Inferior parietal cortex (tissue), 1 donor: ENCODE measurements around the gene ENTHD1.

Experiments used
- DNase-seq: peaks from one replicate; pipeline ENCODE4 v3.0.0-alpha.2; 2016; ENCODE audit errors: extremely low spot score

The ENTHD1 gene, protein sequence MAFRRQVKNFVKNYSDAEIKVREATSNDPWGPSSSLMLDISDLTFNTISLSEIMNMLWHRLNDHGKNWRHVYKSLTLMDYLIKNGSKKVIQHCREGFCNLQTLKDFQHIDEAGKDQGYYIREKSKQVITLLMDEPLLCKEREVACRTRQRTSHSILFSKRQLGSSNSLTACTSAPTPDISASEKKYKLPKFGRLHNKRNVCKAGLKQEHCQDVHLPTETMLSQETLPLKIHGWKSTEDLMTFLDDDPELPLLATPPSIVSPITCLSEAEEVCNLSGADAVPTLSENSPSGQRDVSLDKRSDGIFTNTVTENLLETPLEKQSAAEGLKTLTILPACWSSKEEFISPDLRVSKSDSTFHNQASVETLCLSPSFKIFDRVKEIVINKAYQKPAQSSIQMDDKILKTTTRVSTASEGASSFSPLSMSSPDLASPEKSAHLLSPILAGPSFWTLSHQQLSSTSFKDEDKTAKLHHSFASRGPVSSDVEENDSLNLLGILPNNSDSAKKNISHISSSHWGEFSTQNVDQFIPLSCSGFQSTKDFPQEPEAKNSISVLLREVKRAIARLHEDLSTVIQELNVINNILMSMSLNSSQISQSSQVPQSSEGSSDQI

DNA sequence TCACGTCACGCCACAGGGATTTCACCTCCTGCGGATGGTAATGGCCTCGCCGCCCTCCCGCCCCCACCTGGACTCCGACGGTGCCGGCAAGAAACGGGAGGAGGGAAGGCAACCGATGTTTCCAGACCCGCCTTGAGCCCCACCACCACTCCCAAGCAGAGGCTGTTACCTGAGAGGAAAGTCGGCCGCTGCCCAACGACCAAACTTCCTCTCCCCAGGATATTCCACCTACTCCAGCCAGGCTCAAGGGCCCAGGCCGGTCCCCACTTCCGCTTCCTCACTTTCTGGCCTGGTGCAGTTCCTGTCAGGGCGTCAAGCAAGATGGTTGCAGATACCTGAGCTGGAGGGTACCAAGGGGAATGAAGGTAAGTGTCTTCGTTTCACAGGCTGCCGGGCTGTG is at the start of gene ENTHD1:
Gene ENTHD1, minus strand, starts transcription at position 235 of the 400 bp plus-strand sequence. CDS start 6,012 bp downstream, outside the sequence.
- no peak for DNase-seq

DNA sequence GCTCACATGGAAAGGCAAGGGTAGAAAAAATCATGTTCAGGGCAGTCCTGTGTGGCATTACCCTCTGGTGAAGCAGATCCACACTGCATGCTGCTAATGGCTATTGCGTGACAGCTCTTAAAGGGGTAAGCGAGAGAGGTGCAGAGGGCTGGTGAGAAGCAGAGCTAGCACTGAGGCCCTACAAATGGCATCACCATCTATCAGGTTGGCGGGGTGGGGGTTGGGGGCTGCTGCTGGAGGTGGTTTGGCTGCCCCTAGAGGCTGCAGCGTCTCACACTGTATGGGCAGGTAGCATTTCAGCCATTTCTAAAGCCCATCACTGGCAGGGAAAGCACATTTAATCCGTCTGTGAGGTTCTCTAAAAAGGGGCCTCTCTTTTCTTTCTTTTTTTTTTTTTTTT is 49.8 kb upstream of the ENTHD1 start:
- no peak for DNase-seq

DNA sequence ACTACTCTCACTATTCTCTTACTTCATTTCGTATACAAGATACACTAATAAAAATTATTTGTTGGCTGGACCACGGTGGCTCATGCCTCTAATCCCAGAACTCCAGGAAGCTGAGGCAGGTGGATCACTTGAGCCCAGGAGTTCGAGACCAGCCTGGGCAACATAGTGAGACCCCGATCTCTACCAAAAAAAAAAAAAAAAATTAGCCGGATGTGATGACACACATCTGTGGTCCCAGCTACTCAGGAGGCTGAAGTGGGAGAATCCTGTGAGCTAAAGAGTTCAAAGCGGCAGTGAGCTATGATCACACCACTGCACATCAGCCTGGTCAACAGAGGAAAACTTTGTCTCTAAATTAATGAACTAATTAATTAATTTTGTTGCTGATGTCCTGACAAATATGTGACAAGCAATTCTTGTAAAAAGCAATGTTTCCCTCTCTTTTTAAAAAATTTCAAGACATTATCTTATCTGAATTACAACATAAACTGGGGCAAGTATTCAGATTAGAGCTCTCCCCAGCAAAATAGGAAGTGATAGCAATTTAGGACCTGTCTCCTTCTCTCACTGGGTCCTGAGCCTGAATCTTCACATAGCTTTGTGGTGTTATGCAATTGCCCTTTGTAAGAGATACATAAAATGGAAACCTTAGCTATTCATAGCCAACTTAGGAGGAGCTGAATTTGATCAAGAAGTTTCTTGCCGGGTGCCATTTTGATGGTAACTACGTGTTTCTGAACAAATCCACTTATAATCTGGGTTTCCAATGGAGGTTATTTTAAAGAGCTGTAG is 49.1 kb upstream of the ENTHD1 start:
- DNase-seq = no peak

DNA sequence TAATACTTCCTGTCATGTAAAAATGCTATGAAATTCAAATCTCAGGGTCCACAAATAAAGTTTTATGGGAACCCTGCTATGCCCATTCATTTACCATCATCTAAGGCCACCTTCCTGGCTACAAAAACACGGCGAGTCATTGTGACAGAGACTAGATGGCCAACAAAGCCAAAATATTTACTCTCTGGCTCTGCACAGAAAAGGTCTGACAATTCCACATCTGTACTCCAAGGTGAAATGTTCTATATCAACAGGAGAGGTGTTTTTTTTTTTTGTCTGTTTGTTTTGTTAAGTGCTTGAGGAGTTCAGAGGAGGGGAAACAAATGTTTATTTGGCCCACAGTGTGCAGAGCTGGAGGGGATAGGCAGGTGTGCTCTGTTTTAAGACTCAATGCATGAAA is 48.0 kb upstream of the ENTHD1 start:
- no peak for DNase-seq

DNA sequence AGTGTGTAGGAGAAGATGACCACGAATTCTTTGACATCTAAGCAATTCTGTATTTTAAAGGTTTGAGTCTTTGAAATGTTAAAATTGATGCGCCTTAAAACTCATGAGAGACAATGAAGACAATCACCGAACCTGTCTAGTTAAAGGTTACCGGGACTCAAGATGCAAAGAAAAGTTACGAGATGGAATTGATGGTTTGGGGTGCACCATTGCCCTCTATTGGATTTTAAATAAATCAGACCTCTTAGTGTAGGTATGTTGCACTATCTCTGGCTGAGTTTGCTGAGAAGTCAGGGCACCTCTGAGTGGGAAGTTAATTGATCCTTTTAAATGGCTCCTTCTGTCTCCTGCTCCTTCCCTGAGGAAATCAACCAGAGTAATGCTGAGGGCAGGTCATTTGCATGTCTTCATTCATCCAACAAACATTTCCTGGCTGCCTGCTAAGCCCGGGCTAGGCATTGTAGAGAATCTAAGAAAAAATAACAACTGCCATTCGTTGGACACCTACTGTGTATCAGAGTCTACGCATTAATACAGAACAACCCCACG is 47.3 kb upstream of the ENTHD1 start:
- DNase-seq = no peak

DNA sequence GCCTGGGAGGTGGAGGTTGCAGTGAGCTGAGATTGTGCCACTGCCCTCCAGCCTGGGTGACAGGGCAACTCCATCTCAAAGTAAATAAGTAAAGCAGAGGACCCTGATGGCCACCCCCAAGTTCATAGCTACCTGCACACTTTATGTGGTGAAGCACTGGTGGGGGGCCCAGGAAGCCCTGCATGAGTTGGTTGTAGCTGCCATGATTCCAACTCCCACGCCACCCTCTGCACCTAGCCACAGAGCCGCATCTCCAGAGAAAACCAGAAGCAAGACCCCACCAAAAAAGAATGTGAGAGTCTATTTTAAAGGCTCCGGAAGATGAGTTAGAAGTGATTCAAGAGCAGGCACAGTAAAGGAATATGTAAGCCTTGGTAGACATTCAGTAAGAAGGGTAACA is 46.3 kb upstream of the ENTHD1 start:
- DNase-seq = no peak

DNA sequence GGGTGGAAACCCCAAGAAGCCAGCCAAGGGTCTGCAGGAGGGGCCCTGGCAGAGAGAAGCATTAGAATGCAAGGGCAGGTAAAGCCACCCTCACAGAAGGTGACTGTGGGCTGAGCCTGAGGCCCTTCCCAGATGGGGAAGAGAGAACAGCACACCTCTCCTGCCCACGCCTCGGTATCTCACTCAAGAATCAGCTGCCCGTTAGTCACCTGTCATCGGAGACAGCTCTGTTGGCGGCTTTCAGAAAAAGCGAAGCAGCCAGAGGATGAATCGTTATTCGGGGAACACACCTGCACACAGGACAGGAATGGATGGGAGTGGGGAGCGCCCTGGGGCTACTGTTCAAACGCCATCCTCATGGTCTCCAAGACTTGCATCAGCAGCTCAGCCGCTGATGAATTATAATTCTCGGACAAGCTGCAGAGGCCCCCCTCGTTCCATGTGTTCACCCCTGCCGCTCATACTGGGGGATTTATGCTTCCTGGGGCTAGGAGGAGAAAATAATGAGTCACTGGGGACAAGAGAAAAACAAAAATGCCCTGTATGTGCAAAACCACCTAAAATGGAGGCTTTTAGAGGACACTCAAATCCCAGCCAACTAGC is 45.0 kb upstream of the ENTHD1 start:
- DNase-seq = no peak

DNA sequence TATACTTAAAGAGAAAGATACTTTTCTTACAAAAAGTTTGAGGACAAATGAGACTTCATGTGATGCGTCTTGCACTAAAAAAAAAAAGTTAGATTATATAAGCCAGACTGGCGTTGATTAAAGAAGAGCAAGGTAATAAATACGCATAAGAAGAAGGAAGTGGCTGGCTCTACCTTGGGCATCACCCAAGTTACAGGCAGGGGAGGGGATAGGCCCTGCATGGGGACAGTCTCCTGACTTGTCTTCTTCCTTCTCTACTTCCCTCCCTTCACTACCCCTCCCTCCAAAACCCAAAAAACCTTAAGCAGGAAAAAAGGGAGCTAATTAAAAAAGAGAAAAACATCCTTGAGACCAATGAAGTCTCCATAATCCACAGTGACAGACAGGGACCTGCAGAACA is 44.3 kb upstream of the ENTHD1 start:
- no peak for DNase-seq

DNA sequence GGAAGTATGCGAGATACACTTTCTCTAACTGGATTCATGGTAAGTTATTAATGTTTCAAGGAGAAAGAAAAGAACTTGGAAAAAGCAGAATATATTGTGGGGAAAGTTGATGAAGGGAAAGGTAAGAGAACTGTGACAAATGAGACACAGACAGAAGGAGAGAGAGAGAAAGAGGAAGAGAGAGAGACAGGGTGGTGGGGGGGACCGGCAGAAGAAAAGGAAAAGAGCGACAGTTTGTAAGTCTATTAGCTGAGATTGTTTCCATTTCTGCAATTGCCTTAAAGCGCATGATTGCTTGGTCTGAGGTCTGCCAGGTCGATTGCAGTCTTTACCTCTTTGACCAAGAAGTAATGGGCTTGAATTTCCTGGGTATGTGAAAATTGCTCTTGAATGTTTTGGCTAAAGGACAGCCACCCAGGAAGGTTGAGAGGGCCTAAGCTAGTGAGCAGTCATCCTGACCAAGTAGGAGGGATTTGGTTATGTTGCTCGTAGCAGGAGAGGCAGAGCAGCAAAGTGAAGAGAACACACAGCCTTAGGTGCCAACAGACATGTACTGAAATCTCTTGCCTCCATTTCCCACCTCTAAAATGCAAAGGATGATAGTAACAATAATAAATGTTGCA is 43.1 kb upstream of the ENTHD1 start:
- no peak for DNase-seq

DNA sequence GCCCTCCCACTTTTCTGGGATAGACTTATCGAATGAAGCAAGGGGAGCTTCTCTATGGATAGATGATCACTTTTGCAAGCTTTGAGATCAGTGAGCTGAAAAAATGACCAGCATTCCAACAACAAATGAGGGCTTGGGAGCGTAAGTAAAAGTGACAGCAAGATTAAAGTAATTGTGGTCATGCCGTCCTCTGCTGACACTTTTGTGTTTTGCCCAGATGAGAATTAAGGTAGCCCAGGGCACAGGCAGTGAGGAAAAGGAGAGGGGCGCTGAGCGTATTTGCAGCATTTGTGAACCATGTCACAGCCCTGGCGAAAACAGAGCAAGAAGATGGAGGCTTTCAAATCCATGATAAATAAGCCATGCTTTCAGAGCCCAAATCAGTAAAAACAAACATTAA is 42.1 kb upstream of the ENTHD1 start:
- no peak for DNase-seq

DNA sequence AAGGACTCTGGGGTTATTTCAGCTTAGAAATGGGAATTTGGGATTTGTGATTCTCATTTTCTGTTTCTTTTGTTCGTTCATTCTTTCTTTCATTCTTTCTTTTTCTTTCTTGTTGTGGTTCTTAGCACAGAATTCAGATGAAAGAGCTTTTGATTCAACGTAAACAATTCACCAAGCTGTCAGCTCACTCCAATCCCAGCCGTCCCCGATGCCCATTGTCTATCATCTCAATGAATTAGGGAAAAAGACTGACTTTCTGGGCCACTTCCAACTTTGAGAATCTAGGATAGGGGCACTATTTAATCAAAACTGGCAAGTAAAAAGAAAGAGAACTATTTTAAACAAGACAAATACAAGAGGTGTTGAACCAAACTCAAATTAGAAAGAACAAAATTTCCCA is 41.6 kb upstream of the ENTHD1 start:
- no peak for DNase-seq

DNA sequence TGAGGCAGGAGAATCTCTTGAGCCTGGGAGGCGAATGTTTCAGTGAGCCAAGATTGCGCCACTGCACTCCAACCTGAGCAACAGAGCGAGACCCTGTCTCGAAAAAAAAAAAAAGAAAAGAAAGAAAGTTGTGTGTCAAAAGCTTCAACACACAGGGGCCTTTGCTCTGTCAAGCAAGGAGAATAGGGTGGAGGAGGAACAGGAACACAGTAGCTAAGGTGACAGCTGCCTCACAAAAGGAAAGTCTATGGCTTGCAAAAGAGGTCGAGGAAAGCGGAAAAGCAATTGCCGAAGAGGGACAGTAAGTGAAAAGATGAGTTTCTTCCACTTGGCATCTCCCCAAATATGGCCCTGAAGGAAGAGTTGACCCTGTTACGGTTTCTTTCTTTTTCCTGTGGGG is 40.2 kb upstream of the ENTHD1 start:
- DNase-seq = no peak

DNA sequence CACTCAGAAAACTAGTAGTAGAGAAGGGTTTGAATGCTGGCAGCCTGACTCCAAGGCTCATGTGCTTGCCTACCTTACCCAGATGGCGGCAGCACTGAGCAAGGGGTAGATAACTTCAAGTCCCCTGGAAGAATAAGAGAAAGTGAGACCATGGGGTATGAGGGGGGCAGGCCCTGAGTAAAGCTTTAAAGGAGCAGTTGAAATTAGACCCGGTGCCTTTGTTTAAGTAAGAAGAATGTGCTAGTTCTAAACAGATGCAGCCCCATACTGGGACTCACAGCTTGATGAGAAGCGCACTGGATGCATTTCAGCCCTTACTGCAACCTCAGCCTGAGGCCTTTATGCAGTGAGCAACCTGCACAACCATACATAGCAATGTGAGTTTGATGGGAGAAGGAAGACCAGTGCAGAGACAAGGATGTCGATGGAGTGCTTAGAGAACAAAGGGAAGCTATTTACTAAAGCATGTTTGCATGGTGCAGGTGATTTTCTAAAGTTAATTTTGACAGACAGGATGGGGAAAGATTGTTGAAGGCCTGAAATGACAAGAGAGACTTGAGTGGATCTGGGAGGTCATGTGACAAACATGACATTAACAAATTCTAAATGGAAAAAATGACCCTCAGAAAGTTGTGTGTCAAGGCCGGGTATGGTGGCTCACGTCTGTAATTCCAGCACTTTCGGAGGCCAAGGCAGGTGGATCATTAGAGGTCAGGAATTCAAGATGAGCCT is 39.5 kb upstream of the ENTHD1 start:
- DNase-seq = no peak

DNA sequence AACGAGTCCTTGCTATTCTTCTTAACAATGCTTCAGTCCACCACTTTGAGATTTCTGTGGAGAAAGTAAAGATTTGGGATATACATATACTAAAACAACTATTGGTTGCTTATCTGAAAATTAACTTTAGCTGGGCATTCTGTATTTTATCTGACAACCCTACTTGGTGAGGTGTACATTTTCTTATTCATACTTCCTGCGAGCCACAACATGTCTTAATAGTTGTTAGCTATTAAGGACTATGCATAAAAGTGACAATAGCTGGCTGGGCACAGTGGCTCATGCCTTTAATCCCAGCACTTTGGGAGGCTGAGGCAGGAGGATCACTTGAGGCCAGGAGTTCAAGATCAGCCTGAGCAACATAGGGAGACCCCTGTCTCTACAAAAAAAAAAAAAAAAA is 38.6 kb upstream of the ENTHD1 start:
- DNase-seq = no peak

DNA sequence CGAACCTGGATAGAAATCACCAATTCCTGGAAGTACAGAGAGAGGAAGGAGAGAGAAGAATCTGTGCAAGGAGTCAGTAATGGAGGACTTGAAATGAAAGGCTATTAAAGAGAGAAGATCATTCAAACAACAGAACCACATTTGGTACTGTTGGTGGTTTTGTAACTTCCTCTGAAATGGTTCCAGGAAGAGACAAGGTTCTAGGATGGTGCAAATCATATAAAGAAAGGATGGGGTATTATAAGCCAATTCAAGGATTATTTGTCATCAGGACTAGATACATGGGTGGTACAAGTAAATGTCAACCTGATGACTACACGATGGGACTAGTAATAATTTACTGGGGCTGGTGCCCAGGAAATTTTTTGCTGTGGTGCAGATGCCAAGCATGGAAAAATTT is 37.7 kb upstream of the ENTHD1 start:
- no peak for DNase-seq

DNA sequence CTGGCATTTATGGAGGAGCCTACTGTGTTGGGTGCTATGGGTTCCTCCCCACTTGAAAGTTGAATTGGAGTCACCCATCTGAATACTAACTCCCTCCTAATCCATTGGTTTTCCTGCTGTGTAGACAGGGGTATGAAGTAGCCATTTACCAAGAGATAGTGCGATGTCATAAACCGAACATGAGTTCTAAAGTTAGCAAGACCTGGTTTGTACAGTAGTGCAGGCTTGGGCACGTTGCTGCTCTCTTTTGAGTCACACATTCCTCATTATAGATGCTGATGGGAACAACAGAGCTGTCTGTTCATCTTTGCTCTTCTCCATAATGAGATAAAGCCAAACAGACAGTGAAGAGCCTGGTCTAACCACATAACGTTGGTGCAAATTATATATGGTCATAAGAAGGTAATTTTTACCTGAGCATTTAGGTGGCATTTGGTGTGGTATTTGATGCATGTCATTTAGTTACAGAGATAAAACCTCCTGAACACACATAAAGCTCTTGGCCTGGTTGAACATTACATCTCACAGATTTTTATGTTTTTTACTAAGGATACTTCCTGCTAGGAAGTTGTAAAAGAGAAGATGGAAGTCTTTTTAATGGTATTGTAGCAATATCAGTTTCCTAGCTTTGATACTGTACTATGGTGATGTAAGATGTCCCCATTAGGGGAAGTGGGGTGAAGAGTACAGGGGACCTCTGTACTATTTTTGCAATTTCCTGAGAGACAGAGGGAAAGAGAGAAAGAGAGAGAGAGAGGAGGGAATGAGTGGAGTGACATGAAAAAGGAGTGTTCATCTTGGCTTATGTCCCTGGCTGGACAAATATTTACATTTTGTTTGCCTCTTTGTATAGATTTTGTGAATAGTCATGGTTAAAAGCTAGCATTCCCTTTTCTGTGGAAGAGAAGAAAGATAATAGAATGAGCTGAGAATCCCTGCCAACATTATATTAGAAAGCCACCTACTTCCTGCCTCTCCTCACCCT is 35.3 kb upstream of the ENTHD1 start:
- DNase-seq = no peak

DNA sequence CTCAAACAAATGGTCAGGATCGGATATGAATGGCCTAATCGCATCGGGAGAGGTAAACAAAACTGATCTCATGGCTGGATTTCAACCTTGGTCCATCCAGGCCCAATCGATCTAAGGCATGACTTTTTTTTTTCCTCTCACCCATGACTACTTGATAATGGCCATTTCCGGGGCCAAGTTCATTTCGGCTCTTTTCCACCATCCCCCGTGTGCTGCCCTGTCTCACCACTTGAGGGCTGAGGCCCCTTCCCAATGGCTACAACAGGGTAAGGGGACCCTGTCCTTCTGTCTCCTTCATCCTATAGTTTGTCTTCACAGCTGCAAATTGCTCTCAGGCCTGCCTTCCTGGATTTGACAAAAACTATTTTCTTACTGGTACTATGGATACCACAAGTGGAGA is 34.0 kb upstream of the ENTHD1 start:
- DNase-seq = no peak

DNA sequence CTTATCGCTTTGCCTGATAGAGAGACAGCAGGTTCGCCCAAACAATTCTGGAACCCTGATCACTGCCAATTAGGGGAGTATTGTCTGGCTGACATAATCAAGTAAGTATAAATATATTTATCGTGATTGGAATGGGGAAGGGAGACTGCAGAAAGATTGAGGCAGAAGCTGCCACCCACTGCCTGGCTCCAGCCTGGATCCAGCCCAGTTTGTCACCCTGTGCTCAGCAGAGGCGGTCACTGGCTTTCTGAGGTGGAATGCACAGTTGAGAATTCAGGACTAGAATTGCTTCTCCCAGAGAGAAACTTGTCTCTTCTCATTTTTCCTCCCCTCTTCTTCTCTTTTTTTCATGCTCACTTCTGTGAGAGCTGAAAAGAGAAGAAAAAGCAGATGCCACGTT is 33.2 kb upstream of the ENTHD1 start:
- no peak for DNase-seq

DNA sequence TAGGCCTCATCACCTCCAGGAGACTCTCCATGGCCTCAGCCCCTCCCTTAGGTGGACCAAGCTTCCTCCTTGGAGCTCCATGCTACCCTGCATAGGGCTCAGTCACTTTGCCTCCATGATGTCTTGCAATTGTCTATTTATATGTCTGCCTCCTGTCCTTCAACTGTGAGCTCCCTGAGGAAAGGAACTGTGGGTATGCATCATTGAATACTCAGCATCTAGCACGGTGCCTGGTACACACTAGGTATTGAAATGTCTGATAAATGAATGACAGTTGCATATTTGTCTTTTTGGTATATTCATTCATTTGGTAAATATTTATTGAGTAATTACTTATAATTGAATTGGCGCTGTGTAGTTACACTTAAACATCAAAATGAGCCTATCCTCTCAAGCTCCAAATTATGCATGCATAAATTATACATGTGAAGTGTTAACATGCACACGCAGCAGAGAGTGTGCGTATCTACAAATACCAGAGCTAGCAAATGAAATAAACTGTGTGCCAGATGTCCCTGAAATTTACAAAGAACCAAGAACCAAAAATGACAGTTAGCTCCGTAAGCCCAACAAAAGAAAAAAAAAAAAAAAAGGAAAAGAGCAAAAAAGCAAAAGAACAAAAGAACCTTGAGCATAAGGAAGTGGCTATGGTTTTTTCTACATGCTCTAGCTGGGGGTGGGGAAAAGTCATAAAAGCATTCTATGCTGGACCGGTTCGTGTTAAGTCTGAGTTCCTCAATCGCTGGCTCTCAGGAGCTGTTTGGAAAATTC is 32.5 kb upstream of the ENTHD1 start:
- DNase-seq = no peak
